Tibial artery (tissue), 4 donors: ENCODE results near the gene ERMAP.

Experiments used
- DNase-seq, 2 donors: peaks; one replicate each; pipeline ENCODE4 v3.0.0-alpha.2; 2019
- H3K27ac ChIP-seq, 2 donors: fragments of 200-600 bp; sonication (generic) in 1 of 2; 1 replicate in 1 of 2; 2 replicates in 1 of 2; pipeline ENCODE4 v1.5.1; 2018 to 2019; ENCODE audit warnings: mild to moderate bottlenecking in 1 of 2
- H3K27me3 ChIP-seq, 2 donors: fragments of 200-600 bp; sonication (generic) in 1 of 2; one replicate each; pipeline versions ENCODE4 v1.5.1 to v1.6.0; 2016 to 2019
- H3K36me3 ChIP-seq, 3 donors: fragments of 200-600 bp; sonication (generic) in 2 of 3; one replicate each; pipeline ENCODE4 v1.5.1; 2016 to 2019; ENCODE audit warnings: mild to moderate bottlenecking in 2 of 3
- H3K4me1 ChIP-seq, 4 donors: fragments of 200-600 bp; sonication (generic) in 2 of 4; 1 replicate in 3 of 4; 2 replicates in 1 of 4; pipeline ENCODE4 v1.5.1; 2016 to 2019
- H3K4me3 ChIP-seq, 2 donors: fragments of 200-600 bp; sonication (generic) in 1 of 2; 1 replicate in 1 of 2; 2 replicates in 1 of 2; pipeline ENCODE4 v1.5.1; 2018 to 2019; ENCODE audit warnings: mild to moderate bottlenecking in 2 of 2
- H3K9me3 ChIP-seq, 3 donors: fragments of 200-600 bp; sonication (generic) in 1 of 3; one replicate each; pipeline ENCODE4 v1.5.1; 2016 to 2019
- intact Hi-C: fragments of 100-400 bp; cut with DNase I; formaldehyde crosslinking; loops from one replicate; pipeline ENCODE4 v1.15.0; 2023; ENCODE audit warnings: low total_unique reads
- TF ChIP-seq, protein P1 (sequence below), 2 experiments: fragments of 200-600 bp in 1 of 2; fragments of 450-650 bp in 1 of 2; IDR thresholded peaks; one replicate each; pipeline ENCODE4 v1.5.1; 2017 to 2019; ENCODE audit warnings: antibody characterized with exemption in 2 of 2, mild to moderate bottlenecking in 1 of 2, moderate library complexity in 1 of 2

ERMAP gene

GRCh38 chr1:42873670-42874069 is 56.7 kb downstream of the ERMAP start:
- no peak for DNase-seq
- TF ChIP-seq, protein P1, sequence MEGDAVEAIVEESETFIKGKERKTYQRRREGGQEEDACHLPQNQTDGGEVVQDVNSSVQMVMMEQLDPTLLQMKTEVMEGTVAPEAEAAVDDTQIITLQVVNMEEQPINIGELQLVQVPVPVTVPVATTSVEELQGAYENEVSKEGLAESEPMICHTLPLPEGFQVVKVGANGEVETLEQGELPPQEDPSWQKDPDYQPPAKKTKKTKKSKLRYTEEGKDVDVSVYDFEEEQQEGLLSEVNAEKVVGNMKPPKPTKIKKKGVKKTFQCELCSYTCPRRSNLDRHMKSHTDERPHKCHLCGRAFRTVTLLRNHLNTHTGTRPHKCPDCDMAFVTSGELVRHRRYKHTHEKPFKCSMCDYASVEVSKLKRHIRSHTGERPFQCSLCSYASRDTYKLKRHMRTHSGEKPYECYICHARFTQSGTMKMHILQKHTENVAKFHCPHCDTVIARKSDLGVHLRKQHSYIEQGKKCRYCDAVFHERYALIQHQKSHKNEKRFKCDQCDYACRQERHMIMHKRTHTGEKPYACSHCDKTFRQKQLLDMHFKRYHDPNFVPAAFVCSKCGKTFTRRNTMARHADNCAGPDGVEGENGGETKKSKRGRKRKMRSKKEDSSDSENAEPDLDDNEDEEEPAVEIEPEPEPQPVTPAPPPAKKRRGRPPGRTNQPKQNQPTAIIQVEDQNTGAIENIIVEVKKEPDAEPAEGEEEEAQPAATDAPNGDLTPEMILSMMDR (IDR thresholded peaks at IDR 0.05), result no peak
- no peaks in the 10 kb centered on the region for H3K36me3 ChIP-seq
- H3K4me1 ChIP-seq, result no peaks in the 10 kb centered on the region
- peaks cover 0 to 3% of the 10 kb centered on the region in 2 donors for H3K27me3 ChIP-seq
- peaks cover 0 to 7% (median 0%) of the 10 kb centered on the region in 3 donors for H3K9me3 ChIP-seq
- intact Hi-C loops, result no loop called here
- H3K27ac ChIP-seq, result no peak overlapping the region
- no peak overlapping the region for H3K4me3 ChIP-seq

GRCh38 chr1:42876009-42876408 is 59.1 kb downstream of the ERMAP start:
- Histone ChIP-seq H3K27ac (no peak overlapping the region), H3K9me3 (peaks cover 0 to 7% (median 0%) of the 10 kb centered on the region in 3 donors), H3K36me3 (no peaks in the 10 kb centered on the region), H3K4me1 (no peaks in the 10 kb centered on the region), H3K27me3 (peaks cover 0 to 7% of the 10 kb centered on the region in 2 donors), H3K4me3 (no peak overlapping the region)
- intact Hi-C loops, result no loop called here
- TF ChIP-seq, protein P1 (IDR thresholded peaks at IDR 0.05), result no peak
- DNase-seq, result no peak

- Histone ChIP-seq H3K27ac (no peak overlapping the region), H3K4me3 (no peak overlapping the region), H3K9me3 (peaks cover 0 to 7% (median 0%) of the 10 kb centered on the region in 3 donors), H3K36me3 (no peaks in the 10 kb centered on the region), H3K27me3 (peaks cover 0 to 7% of the 10 kb centered on the region in 2 donors), H3K4me1 (no peaks in the 10 kb centered on the region)
- DNase-seq, result no peak
- intact Hi-C loops, result no loop called here
- TF ChIP-seq, protein P1 (IDR thresholded peaks at IDR 0.05), result no peak
Observed at GRCh38 chr1:42877380-42877779, 60.5 kb downstream of the ERMAP start.

DNA sequence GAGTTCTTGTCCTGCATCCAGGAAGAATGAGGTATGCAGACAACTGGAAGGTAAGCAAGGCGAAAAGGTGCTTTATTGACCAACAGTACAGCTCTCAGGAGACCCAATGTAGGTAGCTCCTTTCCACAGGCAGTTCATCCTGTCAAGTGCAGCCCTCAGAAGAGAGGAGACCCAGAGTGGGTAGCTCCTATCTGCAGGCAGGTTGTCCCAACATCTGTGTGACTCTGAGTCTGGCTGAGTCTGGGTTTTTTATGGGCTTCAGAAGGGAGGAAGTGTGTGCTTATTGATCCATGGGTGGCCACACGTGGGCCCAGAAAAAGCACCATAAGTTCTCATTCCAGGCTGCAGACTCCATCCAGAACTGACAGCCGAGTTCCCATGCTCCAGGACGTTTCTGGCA is 63.5 kb downstream of the ERMAP start:
- Histone ChIP-seq H3K4me3 (no peak overlapping the region), H3K9me3 (no peaks in the 10 kb centered on the region), H3K27me3 (peaks cover 0 to 7% of the 10 kb centered on the region in 2 donors), H3K27ac (no peak overlapping the region), H3K36me3 (no peaks in the 10 kb centered on the region), H3K4me1 (no peaks in the 10 kb centered on the region)
- TF ChIP-seq, protein P1 (IDR thresholded peaks at IDR 0.05), result no peak
- intact Hi-C loops, result no loop called here
- DNase-seq, result no peak

DNA sequence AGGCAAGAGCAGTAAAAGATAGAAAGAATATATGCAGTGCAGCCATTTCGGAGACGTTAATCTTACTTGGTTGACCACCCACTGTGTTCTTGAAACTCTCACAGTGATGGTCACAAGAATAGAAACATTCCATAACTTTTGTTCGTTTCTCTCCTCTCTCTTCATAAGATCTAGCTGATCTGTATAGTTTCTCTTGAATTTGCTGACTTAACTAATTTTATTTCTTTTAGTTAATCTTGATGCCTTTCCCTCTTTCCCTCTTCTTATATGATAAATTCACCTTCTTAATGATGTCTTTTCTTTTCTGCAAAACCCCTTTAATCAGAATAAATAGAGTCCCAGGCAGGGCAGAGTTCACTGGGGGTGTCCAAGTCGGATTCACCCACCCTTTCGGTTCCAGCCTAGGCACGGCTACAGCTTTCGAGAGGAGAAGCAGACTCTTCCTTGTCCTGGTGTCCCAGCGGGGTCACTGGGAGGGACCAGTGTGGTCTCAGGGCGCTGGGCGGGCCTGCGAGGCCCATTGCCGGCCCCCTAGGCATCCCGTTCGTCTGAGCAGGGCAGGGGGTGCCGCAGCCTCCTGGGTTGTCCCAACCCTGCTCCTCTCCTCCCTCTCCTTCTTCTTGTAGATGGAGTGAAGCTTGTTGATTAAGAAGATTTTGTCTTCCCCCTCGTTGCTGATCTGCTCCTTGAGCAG is 69.3 kb downstream of the ERMAP start:
- intact Hi-C loops, result no loop called here
- H3K4me1 ChIP-seq, result no peaks in the 10 kb centered on the region
- DNase-seq, result no peak
- TF ChIP-seq, protein P1 (IDR thresholded peaks at IDR 0.05), result no peak
- no peak overlapping the region for H3K27ac ChIP-seq
- no peak overlapping the region for H3K4me3 ChIP-seq
- H3K36me3 ChIP-seq, result no peaks in the 10 kb centered on the region
- peaks cover 0 to 8% of the 10 kb centered on the region in 2 donors for H3K27me3 ChIP-seq
- H3K9me3 ChIP-seq, result no peaks in the 10 kb centered on the region
